ENCODE results near the gene METTL8.
"Not testable (repeated sequence)": the region's sequence is repeated elsewhere in the genome, so short reads cannot be mapped to it uniquely, and the experiment has no call there.

The METTL8 gene

DNA sequence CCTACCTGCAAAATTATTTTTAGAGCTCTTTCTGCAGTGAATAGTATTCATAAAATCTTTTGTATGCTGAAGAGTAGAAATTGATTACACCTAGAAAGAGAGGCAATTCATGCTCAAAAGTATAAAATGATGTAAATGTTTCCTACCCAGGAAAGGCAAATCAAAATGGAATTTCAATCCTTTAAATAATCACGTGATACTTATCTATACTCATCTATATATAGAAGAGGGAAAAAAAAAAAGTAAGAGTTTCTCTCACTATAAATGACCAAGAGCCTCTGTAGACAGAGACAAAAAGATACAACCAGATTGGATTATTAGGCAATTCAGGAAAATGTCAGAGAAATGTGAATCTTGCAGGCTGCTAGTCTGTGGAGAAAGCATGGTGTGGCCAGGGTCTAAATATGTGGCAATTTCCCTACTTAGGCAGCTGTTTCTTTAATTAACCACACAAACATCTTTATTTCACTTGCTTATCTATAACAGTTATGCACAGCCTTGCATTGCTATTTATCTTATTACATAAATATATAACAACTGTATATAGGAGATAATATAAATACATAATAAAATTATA, 39.5 kb downstream of the METTL8 start:
- DNase-seq = no peak

DNA sequence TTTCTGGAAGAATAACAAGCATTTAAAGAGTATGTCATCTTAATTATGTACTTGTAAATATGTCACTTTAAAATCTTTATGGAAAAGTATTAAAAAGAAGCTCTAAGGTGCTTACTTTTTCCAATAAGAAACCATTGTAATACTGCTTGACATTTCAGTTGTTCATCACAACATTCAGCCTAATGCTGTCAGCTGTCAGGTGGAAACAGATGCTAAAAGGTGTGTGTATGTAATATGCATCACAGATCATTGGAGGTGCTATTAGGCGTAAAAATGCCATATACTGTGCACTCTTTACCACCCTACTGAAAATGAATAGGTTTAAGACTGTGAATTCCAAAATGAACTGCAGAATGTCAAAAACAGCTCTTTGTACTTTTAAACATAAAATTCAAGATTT, 40.3 kb downstream of the METTL8 start:
- DNase-seq = no peak

DNA sequence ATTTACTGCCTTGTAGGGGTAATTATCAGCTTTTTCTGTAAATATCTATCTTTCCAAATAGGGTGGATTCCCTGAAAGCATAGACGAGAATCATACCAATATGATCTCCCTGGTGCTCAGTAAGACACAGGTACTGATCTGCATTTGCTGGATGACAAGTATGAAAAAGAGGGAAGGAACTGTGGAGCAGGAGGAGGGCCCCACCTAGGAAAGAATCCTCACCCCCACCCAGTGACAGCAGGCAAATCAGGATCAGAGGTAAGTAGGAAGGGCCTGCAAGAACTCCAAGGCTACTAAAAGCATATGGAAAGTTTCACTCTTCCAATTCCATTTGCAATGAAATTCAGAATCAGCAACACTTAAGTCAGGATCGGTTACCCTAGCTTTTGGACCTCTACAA, 42.3 kb downstream of the METTL8 start:
- DNase-seq = no peak

DNA sequence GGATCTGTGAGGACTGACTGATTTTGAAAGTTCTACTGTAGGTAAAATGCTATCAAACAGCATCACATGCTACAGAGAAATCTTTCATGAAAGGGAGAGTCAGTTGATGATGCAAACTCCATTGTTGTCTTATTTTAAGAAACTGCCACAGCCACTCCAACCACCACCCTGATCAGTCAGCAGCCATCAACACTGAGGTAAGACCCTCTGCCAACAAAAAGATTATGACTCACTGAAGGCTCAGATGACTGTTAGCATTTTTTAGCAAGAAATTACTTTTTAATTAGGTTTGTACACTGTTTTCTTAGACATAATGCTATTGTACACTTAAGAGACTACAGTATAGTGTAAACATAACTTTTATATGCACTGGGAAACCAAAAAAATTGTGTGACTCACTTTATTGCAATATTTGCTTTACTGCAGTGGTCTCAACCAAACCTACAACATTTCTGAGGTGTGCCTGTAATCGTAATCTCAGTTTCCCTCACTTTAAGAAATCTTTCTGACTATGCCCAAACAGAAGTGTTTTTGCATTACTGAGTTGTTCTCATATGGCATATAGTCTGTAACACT, 42.8 kb downstream of the METTL8 start:
- peak in 1 of 4 experiments; percentile 12 for DNase-seq

DNA sequence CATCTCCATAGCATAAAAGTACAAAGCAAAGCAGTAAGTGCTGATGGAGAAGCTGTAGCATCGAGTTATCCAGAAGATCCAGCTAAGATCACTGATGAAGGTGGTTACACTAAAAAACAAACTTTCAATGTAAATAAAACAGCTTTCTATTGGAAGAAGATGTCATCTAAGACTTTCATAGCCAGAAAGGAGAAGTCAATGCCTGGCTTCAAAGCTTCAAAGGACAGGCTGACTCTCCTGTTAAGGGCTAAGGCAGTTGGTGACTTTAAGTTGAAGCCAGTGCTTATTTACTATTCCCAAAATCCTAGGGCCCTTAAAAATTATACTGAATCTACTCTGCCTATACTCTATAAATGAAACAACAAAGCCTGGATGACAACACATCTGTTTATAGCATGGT, 44.0 kb downstream of the METTL8 start:
- DNase-seq = no peak

DNA sequence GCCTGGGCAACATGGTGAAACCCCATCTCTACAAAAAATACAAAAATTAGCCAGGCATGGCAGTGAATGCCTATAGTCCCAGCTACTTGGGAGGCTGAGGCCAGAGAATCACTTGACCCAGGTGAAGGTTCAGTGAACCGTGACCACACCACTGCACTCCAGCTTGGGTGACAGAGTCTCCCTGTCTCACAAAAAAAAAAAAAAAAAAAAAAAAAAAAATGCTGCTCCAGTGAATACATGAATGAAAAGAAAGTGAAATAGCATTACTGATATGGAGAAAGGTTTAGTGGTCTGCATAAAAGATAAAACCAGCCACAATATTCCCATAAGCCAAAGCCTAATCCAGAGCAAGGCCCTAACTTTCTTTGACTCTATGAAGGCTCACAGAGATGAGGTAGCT, 44.5 kb downstream of the METTL8 start:
- DNase-seq = no peak

DNA sequence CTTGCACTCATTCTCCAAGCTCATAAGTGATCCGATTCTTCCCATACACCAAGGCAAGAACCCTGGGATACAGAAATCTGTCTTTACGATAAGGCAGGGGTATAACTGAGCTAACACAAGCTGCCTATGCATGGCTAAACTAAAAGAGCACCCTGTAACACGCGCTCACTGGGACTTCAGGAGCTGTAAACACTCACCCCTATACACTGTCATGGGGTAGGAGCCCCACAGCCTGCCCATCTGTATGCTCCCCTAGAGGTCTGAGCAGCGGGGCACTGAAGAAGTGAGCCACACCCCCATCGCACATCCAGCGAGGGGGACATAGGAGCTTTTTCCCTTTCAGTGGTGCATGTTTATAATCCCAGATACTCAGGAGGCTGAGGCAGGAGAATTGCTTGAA, 46.7 kb downstream of the METTL8 start:
- DNase-seq = no peak

DNA sequence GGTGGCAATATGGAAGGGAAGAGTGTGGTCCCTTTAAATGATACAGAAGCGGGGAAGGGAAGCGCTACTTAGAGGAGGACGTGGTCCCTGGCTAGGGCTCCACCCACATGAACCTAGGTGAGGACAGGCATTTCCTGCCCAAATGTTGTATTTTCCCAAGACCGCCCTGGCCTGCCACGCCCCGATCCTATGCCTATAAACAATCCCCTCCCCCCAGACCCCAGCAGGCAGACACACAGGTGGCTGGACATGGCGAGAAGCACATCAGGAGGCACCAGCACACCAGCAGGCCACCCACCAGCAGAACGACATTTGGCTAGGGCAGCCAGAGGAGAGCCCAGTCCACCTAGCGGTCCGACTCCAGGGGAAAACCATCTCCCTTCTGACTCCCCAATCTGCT, 47.2 kb downstream of the METTL8 start:
- no peak for DNase-seq

DNA sequence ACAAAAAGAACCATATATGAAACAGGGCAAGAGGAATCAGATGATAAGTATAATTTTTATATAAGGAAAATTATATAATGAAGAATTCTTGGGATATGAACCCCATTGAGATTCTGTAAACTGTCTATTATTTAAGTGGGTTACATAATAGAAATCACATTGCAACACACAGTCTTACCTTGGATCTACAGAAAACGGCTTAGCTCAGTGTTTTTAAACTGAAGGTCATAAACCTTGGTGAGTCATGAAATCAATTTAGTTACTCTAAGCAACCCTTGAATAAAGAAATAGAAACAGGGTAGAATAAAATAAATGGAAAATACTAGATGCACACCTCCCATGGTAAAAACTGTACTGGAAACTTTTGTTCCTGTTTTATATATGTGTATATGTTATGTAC, 50.7 kb downstream of the METTL8 start:
- no peak for DNase-seq

DNA sequence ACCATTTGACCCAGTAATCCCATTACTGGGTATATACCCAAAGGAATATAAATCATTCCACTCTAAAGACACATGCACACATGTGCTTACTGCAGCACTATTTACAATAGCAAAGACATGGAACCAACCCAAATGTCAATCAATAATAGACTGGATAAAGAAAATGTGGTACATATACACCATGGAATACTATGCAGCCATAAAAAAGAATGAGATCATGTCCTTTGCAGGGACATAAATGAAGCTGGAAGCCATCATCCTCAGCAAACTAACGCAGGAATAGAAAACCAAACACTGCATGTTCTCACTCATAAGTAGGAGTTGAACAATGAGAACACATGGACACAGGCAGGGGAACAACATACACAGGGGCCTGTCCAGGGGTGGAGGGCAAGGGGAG, 51.6 kb downstream of the METTL8 start:
- not testable (repeated sequence) for DNase-seq

DNA sequence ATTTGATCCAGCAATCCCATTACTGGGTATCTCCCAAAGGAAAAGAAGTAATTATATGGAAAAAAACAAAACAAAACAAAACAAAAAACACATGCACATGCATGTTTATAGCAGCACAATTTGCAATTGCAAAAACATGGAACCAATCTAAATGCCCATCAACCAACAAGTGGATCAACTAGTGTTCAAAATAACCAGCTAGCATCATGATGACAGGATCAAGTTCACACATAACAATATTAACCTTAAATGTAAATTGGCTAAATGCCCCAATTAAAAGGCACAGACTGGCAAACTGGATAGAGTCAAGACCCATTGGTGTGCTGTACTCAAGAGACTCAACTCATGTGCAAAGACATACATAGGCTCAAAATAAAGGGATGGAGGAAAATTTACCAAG, 55.9 kb downstream of the METTL8 start:
- DNase-seq = not testable (repeated sequence)

DNA sequence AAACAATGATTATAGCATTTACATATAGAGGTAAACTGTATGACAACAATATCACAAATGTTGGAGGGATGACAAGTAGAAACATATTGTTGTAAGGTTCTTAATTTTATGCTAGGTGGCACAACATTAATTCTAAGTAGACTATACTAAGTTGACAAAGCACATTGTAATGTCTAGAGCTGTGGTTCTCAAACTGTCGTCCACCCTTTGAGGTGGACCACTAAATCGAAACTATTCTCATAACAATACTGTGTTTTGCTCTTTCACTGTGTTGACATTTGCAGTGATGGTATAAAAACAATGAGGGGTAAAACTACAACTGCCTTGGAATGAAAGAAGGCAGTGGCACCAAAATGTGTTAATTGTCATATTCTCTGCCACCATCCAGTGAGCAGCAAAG, 66.1 kb downstream of the METTL8 start:
- DNase-seq = no peak

DNA sequence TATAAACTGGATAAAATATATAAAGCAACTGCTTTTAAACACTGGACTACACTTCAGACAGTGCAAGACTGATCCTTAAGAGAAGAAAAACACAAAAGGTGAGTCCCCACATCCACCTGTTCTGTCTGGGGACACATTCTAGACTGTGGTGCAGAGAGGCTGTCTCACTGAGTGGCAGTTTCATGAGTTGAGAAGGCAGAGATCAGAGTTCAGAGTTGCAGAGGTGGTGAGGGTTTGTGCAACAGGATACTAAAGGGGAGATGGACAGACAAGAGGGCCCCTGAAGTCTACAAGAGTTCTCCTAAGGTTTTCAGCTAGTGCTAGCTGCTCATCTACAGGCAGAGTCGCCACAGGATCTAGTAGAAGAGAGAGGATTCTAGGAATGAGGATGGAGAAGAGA, 68.0 kb downstream of the METTL8 start:
- no peak for DNase-seq

DNA sequence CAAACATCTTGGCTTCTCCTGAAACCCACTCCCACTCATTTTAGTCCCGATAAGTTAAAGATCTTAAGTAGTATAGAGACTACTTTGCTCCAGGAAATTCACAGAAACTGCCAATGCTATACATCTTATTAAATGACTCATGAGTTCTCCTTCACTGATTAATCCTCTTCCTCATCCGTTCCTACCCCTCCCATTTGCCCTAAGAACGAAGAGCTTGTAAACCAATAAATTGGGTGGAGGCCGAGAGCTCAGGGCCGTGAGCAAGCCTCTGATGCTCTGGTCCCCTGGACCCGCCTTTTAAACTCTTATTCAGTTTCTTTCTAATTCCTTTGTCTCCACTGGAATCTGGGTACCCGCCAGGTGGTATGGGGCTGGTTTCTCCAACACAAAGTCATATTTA, 68.6 kb downstream of the METTL8 start:
- DNase-seq = no peak

DNA sequence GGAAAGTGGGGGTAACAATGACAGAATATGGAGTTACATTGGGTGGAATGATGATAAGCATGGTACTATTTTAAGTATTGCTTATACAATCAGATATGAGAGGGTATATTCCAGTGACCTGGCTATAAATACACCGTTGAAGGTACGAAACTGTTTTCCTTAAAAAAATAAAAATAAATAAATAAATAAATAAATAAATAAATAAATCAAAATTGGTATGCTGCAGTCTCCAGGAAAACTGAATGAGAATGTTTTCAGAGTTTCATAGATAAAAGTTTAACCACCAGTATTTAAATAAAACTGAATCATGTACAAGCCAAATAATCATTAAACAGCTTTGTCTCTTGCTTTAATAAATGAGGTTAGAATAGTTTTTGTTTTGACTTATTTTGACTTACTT, 71.4 kb downstream of the METTL8 start:
- no peak for DNase-seq

DNA sequence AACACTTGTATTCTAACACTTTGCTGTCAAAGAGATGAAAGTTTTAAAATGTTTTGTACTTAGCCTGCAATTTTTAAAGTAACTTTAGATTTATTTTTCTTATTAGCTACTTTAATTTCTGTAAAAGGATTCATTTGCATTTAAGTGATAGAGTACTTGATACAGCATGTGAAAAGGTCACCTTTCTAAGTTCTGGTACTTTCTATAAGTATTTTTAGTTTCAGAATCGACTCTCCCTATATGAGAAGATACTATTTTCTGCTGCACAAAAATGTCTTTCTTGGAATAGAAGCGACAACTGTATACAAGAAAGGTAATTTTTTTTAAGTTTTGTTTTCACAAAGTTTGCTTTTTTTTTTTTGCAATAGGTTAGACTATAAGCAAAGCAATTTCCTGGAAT, 72.9 kb downstream of the METTL8 start:
- DNase-seq = no peak

DNA sequence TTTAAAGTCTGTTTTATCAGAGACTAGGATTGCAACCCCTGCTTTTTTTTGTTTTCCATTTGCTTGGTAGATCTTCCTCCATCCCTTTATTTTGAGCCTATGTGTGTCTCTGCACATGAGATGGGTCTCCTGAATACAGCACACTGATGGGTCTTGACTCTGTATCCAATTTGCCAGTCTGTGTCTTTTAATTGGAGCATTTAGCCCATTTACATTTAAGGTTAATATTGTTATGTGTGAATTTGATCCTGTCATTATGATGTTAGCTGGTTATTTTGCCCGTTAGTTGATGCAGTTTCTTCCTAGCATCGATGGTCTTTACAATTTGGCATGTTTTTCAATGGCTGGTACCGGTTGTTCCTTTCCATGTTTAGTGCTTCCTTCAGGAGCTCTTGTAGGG, 80.0 kb downstream of the METTL8 start:
- not testable (repeated sequence) for DNase-seq

DNA sequence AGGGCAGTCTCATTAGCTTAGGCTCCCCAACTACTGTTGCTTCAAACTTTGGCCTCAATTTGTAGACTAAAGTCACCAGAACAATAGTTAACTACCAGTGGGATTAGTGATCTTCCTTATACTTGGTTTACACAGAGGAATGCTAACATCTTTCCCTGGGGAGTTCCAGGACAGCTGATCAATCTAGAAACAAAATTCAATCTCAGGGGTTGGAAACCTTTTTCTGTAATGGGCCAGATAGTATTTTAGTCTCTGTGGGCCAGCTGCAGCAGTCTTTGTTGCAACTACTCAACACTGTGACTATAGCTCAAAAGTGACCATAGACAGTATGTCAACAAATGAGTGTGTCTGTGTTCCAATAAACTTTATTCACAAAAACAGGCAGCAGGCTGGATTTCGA, 85.7 kb downstream of the METTL8 start:
- no peak for DNase-seq

DNA sequence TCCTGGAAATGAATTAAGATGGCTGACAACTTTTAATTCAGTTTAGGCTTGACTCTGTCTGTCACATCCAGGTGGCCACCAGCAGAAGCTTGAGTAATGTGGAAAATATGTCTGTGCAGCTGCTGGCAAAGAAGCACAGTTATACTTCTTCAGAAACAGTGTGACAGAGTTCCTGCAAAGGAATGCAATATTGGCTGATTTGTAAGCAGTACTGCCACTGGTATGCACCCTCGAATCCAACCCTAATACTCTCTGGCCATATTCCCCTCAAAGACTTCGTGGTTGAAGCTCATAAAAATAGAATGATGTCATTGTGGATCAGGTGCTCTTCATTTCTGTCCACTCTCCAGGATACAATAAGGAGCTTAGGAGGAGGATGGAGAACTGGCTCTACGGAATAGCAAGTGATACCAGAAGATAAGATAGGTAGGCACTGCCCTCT, 86.2 kb downstream of the METTL8 start:
- no peak for DNase-seq

DNA sequence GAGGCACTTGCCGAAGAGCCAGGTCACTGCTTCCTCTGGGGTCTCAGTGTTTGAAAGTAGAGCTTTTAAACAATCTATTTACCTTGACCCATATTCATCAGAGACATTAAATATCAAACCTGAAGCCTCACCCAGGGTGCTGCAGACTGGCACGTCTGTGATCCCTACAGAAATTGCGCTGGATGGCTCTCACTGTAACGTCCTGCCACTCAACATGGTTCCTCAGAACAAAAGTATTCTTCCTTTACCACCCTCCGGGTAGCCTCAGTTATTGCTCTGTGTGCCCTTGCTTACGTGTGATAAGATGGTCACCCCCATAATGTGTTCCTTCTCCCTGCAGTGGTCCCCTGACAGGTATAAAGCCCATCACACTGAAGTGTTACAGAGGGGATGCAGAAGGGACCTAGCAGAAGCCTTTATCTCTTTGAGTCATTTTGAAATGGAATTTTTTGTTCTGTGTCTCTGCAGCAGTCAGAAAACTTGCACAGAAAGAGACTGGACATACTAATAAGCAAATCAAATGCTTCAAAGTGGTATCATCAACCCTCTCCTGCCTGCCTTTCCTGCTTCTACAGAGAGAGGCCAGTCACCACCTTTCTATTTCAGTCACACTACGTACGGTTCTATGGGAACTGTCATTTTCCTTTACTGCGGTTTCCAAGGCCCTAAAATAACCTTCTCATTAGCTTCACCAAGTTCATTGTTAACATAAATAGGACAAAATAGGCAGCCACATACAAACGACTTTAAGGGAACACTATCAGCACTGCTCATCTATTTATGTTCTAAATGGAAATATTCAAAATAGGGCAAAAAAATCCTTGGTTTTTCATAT, 86.8 kb downstream of the METTL8 start:
- DNase-seq = no peak

DNA sequence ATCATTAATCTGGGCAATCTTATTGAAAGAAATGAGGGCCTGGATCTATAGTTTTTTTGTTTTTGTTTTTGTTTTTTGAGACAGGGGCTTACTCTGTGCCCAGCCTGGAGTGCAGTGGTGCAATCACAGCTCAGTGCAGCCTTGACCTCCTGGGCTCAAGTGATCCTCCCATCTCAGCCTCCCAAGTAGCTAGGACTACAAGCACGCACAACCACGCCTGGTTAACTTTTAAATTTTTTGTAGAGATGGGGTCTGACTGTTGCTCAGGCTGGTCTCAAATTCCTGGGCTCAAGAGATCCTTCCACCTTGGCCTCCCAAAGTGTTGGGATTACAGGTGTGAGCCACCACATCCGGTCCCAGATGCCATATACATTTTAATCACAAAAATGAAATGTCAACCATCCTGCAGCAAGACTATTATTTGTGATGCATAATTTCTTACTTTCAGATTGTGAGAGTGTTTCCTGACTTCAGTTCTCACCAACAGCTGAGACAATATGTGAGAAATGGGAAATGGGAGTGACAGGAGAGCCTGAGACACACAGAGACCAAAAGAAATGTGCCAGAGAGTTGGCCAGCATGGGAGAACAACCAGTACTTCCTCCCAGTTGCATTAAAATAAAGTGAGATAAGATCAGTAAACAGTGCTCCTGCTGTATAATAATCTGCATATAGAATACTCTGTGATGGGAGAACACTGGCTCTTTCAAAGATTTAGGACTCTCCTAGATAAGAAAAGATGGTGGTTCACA, 87.6 kb downstream of the METTL8 start:
- DNase-seq = no peak

DNA sequence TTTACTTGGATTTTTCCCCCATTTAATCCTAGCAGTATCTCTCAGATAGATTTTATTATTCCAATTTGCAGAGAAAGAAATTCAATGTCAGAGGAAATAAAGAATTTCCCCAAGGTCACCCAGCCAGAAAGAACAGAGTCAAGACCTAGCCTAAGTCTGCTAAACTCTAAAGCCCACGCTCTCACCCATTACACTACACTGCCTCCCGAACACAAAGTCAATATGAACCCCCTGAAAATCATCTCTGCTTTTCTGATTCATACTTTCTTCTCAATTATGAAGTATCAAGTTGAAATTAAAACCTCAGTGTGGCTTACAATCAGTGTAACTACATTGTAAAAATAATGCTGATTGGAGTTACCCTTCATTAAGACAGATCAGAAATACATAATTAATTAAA, 89.6 kb downstream of the METTL8 start:
- no peak for DNase-seq

DNA sequence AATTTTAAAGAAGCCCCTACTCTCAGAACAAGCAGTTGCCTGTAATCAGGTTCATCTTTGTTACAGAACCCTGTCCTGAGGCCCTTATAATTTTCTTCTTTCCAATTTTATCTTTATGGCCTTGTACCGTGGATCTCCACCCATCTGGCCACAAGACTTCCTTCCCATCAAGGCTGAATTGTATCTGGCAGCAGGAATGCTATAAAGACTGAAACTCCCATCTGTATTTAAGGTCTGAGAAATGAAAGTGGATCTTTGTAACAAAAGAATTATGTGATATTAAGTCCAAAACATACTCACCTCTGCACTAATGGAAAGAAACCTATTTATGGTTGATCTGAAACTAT, 91.8 kb downstream of the METTL8 start:
- no peak for DNase-seq

Measured in suppressor macrophage (primary cell).